ENCODE data around the gene MVB12A. TPM values are rescaled to one million over a fixed set of nuclear protein-coding genes. Genes with fewer than 3 reads are reported as not detected.

MVB12A gene
- total and polyA plus RNA-seq, 9 of the 15 experiments (the other 6 are each of a cell fraction or from before 2014, with no cell fraction given), result 1.2 to 46.2 (median 22.4) TPM

DNA sequence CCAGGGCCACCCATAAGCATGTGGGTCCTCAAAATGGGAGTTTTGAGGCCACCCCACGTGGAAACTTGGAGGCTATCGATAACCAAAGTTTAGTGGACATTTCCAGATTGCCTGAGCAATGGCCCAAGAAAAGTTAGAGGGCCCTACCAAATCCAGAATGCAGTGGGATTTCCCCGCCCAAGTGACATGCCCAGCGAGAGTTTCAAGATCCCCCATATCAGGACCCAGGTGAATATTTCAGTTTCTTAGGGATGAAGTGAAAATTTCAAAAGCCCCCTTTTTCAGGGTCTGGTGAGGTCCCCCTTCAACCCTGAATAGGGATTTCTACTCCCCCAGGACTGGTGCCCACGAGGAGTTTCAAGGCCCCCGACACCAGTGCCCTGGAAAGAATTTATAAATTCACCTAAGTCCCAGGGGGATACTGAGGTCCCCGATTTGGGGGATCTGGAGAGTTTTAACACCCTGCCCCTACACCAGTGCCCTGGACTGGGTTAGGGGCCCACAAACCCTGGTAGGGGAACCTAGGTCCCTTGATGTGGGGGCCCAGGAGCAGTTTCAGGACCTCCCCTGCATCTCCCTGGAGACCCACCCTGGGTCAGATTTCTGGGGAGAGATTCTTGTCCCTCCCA lies 15.1 kb upstream of the MVB12A start (continued):
- TF ChIP-seq, protein P1, sequence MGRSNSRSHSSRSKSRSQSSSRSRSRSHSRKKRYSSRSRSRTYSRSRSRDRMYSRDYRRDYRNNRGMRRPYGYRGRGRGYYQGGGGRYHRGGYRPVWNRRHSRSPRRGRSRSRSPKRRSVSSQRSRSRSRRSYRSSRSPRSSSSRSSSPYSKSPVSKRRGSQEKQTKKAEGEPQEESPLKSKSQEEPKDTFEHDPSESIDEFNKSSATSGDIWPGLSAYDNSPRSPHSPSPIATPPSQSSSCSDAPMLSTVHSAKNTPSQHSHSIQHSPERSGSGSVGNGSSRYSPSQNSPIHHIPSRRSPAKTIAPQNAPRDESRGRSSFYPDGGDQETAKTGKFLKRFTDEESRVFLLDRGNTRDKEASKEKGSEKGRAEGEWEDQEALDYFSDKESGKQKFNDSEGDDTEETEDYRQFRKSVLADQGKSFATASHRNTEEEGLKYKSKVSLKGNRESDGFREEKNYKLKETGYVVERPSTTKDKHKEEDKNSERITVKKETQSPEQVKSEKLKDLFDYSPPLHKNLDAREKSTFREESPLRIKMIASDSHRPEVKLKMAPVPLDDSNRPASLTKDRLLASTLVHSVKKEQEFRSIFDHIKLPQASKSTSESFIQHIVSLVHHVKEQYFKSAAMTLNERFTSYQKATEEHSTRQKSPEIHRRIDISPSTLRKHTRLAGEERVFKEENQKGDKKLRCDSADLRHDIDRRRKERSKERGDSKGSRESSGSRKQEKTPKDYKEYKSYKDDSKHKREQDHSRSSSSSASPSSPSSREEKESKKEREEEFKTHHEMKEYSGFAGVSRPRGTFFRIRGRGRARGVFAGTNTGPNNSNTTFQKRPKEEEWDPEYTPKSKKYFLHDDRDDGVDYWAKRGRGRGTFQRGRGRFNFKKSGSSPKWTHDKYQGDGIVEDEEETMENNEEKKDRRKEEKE (IDR thresholded peaks at IDR 0.05; ENCODE audit: borderline replicate concordance in 1 of 2, control insufficient read depth in 1 of 2, low read depth in 2 of 2, low read length in 1 of 2), result no peak
- TF ChIP-seq, protein P2, sequence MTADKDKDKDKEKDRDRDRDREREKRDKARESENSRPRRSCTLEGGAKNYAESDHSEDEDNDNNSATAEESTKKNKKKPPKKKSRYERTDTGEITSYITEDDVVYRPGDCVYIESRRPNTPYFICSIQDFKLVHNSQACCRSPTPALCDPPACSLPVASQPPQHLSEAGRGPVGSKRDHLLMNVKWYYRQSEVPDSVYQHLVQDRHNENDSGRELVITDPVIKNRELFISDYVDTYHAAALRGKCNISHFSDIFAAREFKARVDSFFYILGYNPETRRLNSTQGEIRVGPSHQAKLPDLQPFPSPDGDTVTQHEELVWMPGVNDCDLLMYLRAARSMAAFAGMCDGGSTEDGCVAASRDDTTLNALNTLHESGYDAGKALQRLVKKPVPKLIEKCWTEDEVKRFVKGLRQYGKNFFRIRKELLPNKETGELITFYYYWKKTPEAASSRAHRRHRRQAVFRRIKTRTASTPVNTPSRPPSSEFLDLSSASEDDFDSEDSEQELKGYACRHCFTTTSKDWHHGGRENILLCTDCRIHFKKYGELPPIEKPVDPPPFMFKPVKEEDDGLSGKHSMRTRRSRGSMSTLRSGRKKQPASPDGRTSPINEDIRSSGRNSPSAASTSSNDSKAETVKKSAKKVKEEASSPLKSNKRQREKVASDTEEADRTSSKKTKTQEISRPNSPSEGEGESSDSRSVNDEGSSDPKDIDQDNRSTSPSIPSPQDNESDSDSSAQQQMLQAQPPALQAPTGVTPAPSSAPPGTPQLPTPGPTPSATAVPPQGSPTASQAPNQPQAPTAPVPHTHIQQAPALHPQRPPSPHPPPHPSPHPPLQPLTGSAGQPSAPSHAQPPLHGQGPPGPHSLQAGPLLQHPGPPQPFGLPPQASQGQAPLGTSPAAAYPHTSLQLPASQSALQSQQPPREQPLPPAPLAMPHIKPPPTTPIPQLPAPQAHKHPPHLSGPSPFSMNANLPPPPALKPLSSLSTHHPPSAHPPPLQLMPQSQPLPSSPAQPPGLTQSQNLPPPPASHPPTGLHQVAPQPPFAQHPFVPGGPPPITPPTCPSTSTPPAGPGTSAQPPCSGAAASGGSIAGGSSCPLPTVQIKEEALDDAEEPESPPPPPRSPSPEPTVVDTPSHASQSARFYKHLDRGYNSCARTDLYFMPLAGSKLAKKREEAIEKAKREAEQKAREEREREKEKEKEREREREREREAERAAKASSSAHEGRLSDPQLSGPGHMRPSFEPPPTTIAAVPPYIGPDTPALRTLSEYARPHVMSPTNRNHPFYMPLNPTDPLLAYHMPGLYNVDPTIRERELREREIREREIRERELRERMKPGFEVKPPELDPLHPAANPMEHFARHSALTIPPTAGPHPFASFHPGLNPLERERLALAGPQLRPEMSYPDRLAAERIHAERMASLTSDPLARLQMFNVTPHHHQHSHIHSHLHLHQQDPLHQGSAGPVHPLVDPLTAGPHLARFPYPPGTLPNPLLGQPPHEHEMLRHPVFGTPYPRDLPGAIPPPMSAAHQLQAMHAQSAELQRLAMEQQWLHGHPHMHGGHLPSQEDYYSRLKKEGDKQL (CRISPR knock-in tag; IDR thresholded peaks at IDR 0.05; ENCODE audit: borderline replicate concordance), result no peak
- no peak for TF ChIP-seq GATAD2A (IDR thresholded peaks at IDR 0.05)
- peak; percentile 100 for TF ChIP-seq PTBP1 (IDR thresholded peaks at IDR 0.05; ENCODE audit: low read depth, low read length)
- no peak for TF ChIP-seq DACH1 (IDR thresholded peaks at IDR 0.05; ENCODE audit: partially characterized antibody)
- no peak for TF ChIP-seq ZNF12 (CRISPR knock-in tag; IDR thresholded peaks at IDR 0.05)
- TF ChIP-seq, protein P3, sequence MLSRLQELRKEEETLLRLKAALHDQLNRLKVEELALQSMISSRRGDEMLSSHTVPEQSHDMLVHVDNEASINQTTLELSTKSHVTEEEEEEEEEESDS (CRISPR knock-in tag; IDR thresholded peaks at IDR 0.05), result no peak
- TF ChIP-seq, protein P4, sequence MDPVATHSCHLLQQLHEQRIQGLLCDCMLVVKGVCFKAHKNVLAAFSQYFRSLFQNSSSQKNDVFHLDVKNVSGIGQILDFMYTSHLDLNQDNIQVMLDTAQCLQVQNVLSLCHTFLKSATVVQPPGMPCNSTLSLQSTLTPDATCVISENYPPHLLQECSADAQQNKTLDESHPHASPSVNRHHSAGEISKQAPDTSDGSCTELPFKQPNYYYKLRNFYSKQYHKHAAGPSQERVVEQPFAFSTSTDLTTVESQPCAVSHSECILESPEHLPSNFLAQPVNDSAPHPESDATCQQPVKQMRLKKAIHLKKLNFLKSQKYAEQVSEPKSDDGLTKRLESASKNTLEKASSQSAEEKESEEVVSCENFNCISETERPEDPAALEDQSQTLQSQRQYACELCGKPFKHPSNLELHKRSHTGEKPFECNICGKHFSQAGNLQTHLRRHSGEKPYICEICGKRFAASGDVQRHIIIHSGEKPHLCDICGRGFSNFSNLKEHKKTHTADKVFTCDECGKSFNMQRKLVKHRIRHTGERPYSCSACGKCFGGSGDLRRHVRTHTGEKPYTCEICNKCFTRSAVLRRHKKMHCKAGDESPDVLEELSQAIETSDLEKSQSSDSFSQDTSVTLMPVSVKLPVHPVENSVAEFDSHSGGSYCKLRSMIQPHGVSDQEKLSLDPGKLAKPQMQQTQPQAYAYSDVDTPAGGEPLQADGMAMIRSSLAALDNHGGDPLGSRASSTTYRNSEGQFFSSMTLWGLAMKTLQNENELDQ (CRISPR knock-in tag; IDR thresholded peaks at IDR 0.05; ENCODE audit: borderline replicate concordance), result no peak
- TF ChIP-seq, protein P5, sequence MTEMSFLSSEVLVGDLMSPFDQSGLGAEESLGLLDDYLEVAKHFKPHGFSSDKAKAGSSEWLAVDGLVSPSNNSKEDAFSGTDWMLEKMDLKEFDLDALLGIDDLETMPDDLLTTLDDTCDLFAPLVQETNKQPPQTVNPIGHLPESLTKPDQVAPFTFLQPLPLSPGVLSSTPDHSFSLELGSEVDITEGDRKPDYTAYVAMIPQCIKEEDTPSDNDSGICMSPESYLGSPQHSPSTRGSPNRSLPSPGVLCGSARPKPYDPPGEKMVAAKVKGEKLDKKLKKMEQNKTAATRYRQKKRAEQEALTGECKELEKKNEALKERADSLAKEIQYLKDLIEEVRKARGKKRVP (CRISPR knock-in tag; IDR thresholded peaks at IDR 0.05), result no peak
- TF ChIP-seq KHSRP (IDR thresholded peaks at IDR 0.05), result no peak
- no peak for TF ChIP-seq CBX3 (IDR thresholded peaks at IDR 0.05; ENCODE audit: borderline replicate concordance in 1 of 2, low read length in 2 of 2)
- TF ChIP-seq E2F3 (CRISPR knock-in tag; IDR thresholded peaks at IDR 0.05), result no peak
- no peak for TF ChIP-seq RNF2 (IDR thresholded peaks at IDR 0.05)
- no peak for TF ChIP-seq U2AF2 (optimal IDR thresholded peaks at IDR 0.05; ENCODE audit: low read depth, low read length)
- no peak for TF ChIP-seq GTF2E2 (tag; IDR thresholded peaks at IDR 0.05)
